ENCODE results near the gene ZBTB16.

The ZBTB16 gene

GRCh38 chr11:114081641-114082414 lies 22.3 kb downstream of the ZBTB16 start:
- no peak for DNase-seq (ENCODE audit: insufficient read length, low spot score)
- FAIRE-seq = no peak

- DNase-seq (ENCODE audit: insufficient read length, low spot score) (no peak), FAIRE-seq (no peak)
Observed at GRCh38 chr11:114082415-114082748, 22.9 kb downstream of the ZBTB16 start.

GRCh38 chr11:114082767-114083181 lies 23.3 kb downstream of the ZBTB16 start:
- no peak for FAIRE-seq

GRCh38 chr11:114083391-114084252 lies 24.1 kb downstream of the ZBTB16 start:
- DNase-seq (ENCODE audit: insufficient read length, low spot score) (no peak), FAIRE-seq (no peak)

More at GRCh38 chr11:114082767-114083181, 23.3 kb downstream of the ZBTB16 start:
- no peak for DNase-seq (ENCODE audit: insufficient read length, low spot score)

GRCh38 chr11:114084414-114084813 lies 24.9 kb downstream of the ZBTB16 start:
- DNase-seq (ENCODE audit: insufficient read length, low spot score) (no peak), FAIRE-seq (no peak)

GRCh38 chr11:114085965-114086793 lies 26.7 kb downstream of the ZBTB16 start:
- DNase-seq (ENCODE audit: insufficient read length, low spot score) (no peak), FAIRE-seq (no peak)

- no peak for DNase-seq (ENCODE audit: insufficient read length, low spot score)
- no peak for FAIRE-seq
Observed at GRCh38 chr11:114087025-114087424, 27.5 kb downstream of the ZBTB16 start.

GRCh38 chr11:114088216-114088615 lies 28.7 kb downstream of the ZBTB16 start:
- FAIRE-seq (no peak), DNase-seq (ENCODE audit: insufficient read length, low spot score) (no peak)

GRCh38 chr11:114088836-114089235 lies 29.3 kb downstream of the ZBTB16 start:
- FAIRE-seq (no peak), DNase-seq (ENCODE audit: insufficient read length, low spot score) (no peak)

- FAIRE-seq (no peak), DNase-seq (ENCODE audit: insufficient read length, low spot score) (no peak)
Observed at GRCh38 chr11:114089748-114090147, 30.2 kb downstream of the ZBTB16 start.

- DNase-seq (ENCODE audit: insufficient read length, low spot score) (no peak), FAIRE-seq (no peak)
Observed at GRCh38 chr11:114090225-114090910, 30.9 kb downstream of the ZBTB16 start.

GRCh38 chr11:114090976-114091375 lies 31.5 kb downstream of the ZBTB16 start:
- DNase-seq (ENCODE audit: insufficient read length, low spot score) = no peak

GRCh38 chr11:114091516-114092397 lies 32.2 kb downstream of the ZBTB16 start:
- FAIRE-seq (no peak), DNase-seq (ENCODE audit: insufficient read length, low spot score) (no peak)

More at GRCh38 chr11:114090976-114091375, 31.5 kb downstream of the ZBTB16 start:
- FAIRE-seq = no peak

GRCh38 chr11:114092478-114092877 lies 33.0 kb downstream of the ZBTB16 start:
- DNase-seq (ENCODE audit: insufficient read length, low spot score) (no peak), FAIRE-seq (no peak)

- FAIRE-seq (no peak), DNase-seq (ENCODE audit: insufficient read length, low spot score) (no peak)
Observed at GRCh38 chr11:114092953-114093352, 33.4 kb downstream of the ZBTB16 start.

GRCh38 chr11:114094516-114094915 lies 35.0 kb downstream of the ZBTB16 start:
- no peak for DNase-seq (ENCODE audit: insufficient read length, low spot score)
- no peak for FAIRE-seq

GRCh38 chr11:114095899-114096298 lies 36.4 kb downstream of the ZBTB16 start:
- no peak for DNase-seq (ENCODE audit: insufficient read length, low spot score)
- FAIRE-seq = no peak

GRCh38 chr11:114097832-114098231 lies 38.3 kb downstream of the ZBTB16 start:
- no peak for FAIRE-seq
- DNase-seq (ENCODE audit: insufficient read length, low spot score) = no peak

GRCh38 chr11:114098927-114099326 lies 39.4 kb downstream of the ZBTB16 start:
- no peak for DNase-seq (ENCODE audit: insufficient read length, low spot score)
- FAIRE-seq = no peak
